Measurements from ENCODE around the gene NF2. TPM values are rescaled to one million over a fixed set of nuclear protein-coding genes. Genes with fewer than 3 reads are reported as not detected.

NF2 gene
- total RNA-seq, 2 experiments from 2014 or later, result 23.1 to 24.5 TPM

DNA sequence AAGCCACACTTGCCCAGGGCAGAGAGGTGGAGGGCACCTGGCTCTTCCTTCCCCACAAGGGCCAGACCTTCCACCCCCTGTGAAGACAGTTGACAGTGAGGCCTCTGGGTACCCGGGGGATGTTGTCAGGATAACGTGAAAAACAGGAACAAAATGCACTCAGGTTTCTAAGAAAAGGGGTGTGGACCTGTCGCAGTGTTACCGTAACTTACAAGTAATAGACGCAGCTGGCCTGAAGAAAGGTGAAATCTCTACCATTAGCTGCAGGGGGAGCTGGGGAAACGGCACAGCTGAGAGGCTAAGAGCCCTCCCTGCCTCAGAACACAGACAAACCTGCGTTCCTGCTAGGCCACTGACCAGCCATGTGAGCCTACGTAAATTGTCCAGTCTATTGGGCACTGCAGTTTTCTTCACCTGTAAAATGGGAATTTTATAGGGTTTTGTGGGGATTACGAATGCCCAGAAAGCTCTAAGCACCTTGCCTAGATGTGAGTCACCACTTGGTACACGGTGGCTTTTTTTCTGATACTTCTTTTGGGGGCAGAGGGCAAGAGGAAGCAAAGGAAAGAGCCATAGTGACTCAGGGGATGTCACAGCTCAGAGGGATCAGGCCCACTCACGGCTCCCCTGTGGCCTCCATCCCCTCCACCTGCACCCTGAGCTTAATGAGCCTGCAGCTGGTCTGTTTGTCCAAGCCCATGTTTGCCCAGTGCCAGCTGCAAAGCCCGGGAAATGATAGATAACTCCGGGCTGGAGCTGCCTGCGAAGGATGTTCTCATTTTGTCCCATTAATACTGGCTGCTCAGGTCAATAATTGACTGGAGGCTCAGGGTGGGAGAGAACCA lies 97.9 kb downstream of the NF2 start:
- peaks cover 15% of the 10 kb centered on the region for H3K4me1 Mint-ChIP-seq (ENCODE audit: low read depth)
- ChIA-PET POLR2A (interaction anchor here (0.6 kb wide), 1 partner anchor 20 kb away, joined by 3 read pairs; no protein-coding TSS in a partner anchor), CTCF (no interaction called here)
- H3K27me3 Mint-ChIP-seq, result peaks cover 8% of the 10 kb centered on the region
- peak; percentile 76 for ATAC-seq (ENCODE audit: poor library complexity)
- no peak overlapping the region for H3K27ac ChIP-seq (ENCODE audit: low read depth in 1 of 2, low read length in 2 of 2)
- peaks cover 17% of the 10 kb centered on the region for H3K36me3 Mint-ChIP-seq (ENCODE audit: low read depth)
- intact Hi-C loops (cut with DNase I, micrococcal nuclease), result no loop called here
- peaks cover 21% of the 10 kb centered on the region for H3K4me1 ChIP-seq (ENCODE audit: insufficient read depth, low read length)
- no peaks in the 10 kb centered on the region for H3K36me3 ChIP-seq (ENCODE audit: insufficient read depth, low read length)
- no peak overlapping the region for H3K4me3 Mint-ChIP-seq
- H3K27me3 ChIP-seq (ENCODE audit: control insufficient read depth in 1 of 2, insufficient read depth in 2 of 2, low read length in 2 of 2), result peaks cover 0 to 8% of the 10 kb centered on the region in 2 experiments
- H3K27ac Mint-ChIP-seq, result no peak overlapping the region
- DNase-seq, result peak in 6 of 14 experiments; percentile 5 to 45 (median 34)
- no peak overlapping the region for H3K4me3 ChIP-seq (ENCODE audit: low read length)
- no peaks in the 10 kb centered on the region for H3K9me3 ChIP-seq (ENCODE audit: control insufficient read depth in 1 of 2, insufficient read depth in 1 of 2, low read length in 2 of 2)
- H3K9me3 Mint-ChIP-seq, result no peaks in the 10 kb centered on the region
- no peak for TF ChIP-seq CTCF (IDR thresholded peaks at IDR 0.05)

GRCh38 chr22:29702000-29702930 lies 98.8 kb downstream of the NF2 start:
- DNase-seq (no peak), ATAC-seq (ENCODE audit: poor library complexity) (no peak)
- intact Hi-C loops (cut with DNase I, micrococcal nuclease), result no loop called here
- H3K4me1 ChIP-seq (ENCODE audit: insufficient read depth, low read length), result peaks cover 21% of the 10 kb centered on the region
- Mint-ChIP-seq H3K27ac (no peak overlapping the region), H3K27me3 (peaks cover 8% of the 10 kb centered on the region), H3K4me1 (ENCODE audit: low read depth) (peaks cover 15% of the 10 kb centered on the region), H3K4me3 (no peak overlapping the region), H3K9me3 (no peaks in the 10 kb centered on the region), H3K36me3 (ENCODE audit: low read depth) (peaks cover 9% of the 10 kb centered on the region)
- H3K4me3 ChIP-seq (ENCODE audit: low read length), result no peak overlapping the region
- no peaks in the 10 kb centered on the region for H3K9me3 ChIP-seq (ENCODE audit: control insufficient read depth in 1 of 2, insufficient read depth in 1 of 2, low read length in 2 of 2)
- H3K36me3 ChIP-seq (ENCODE audit: insufficient read depth, low read length), result no peaks in the 10 kb centered on the region
- peaks cover 0 to 8% of the 10 kb centered on the region in 2 experiments for H3K27me3 ChIP-seq (ENCODE audit: control insufficient read depth in 1 of 2, insufficient read depth in 2 of 2, low read length in 2 of 2)
- ChIA-PET CTCF (no interaction called here), POLR2A (interaction anchor here (0.6 kb wide), 2 partner anchors 67 to 782 kb away, joined by 3 read pairs; no protein-coding TSS in a partner anchor)
- no peak overlapping the region for H3K27ac ChIP-seq (ENCODE audit: low read depth in 1 of 2, low read length in 2 of 2)
- no peak for TF ChIP-seq CTCF (IDR thresholded peaks at IDR 0.05)

GRCh38 chr22:29702931-29703501 lies 99.6 kb downstream of the NF2 start:
- Mint-ChIP-seq H3K27ac (no peak overlapping the region), H3K4me1 (ENCODE audit: low read depth) (peaks cover 15% of the 10 kb centered on the region), H3K36me3 (ENCODE audit: low read depth) (peaks cover 6% of the 10 kb centered on the region), H3K27me3 (peaks cover 8% of the 10 kb centered on the region), H3K9me3 (no peaks in the 10 kb centered on the region), H3K4me3 (no peak overlapping the region)
- no peak for TF ChIP-seq CTCF (IDR thresholded peaks at IDR 0.05)
- Histone ChIP-seq H3K36me3 (ENCODE audit: insufficient read depth, low read length) (no peaks in the 10 kb centered on the region), H3K4me3 (ENCODE audit: low read length) (no peak overlapping the region), H3K4me1 (ENCODE audit: insufficient read depth, low read length) (peaks cover 21% of the 10 kb centered on the region), H3K27me3 (ENCODE audit: control insufficient read depth in 1 of 2, insufficient read depth in 2 of 2, low read length in 2 of 2) (peaks cover 0 to 8% of the 10 kb centered on the region in 2 experiments), H3K27ac (ENCODE audit: low read depth in 1 of 2, low read length in 2 of 2) (no peak overlapping the region), H3K9me3 (ENCODE audit: control insufficient read depth in 1 of 2, insufficient read depth in 1 of 2, low read length in 2 of 2) (no peaks in the 10 kb centered on the region)
- ChIA-PET CTCF (no interaction called here), POLR2A (no interaction called here)
- DNase-seq, result no peak
- no peak for ATAC-seq (ENCODE audit: poor library complexity)
- intact Hi-C loops (cut with DNase I, micrococcal nuclease), result no loop called here

All from CD4-positive, alpha-beta T cell (primary cell).